Kidney (tissue), 14 donors: Measurements from ENCODE around the gene AKT3. TPM values are rescaled to one million over a fixed set of nuclear protein-coding genes. Genes with fewer than 3 reads are reported as not detected.

Source experiments
- DNase-seq, 5 donors: peaks; one replicate each; pipeline ENCODE4 v3.0.0-alpha.2; 2013 to 2020
- FAIRE-seq: peaks from 2 replicates; lab custom pipeline; 2012; peaks lifted over from hg19 to GRCh38; lab: Jason Lieb, UNC
- H3K27ac ChIP-seq, 2 donors: one replicate each; pipeline ENCODE4 v1.7.0; 2013; ENCODE audit warnings: low read depth in 2 of 2, low read length in 2 of 2, inconsistent platforms in 1 of 2
- H3K27me3 ChIP-seq: one replicate; pipeline ENCODE4 v1.7.1; 2013; ENCODE audit warnings: low read length, inconsistent platforms; ENCODE audit not compliant: control insufficient read depth, insufficient read depth
- H3K36me3 ChIP-seq, 3 donors: one replicate each; pipeline versions ENCODE4 v1.7.0 to v1.7.1; 2013; ENCODE audit warnings: low read length in 3 of 3, control low read depth in 1 of 3, inconsistent platforms in 1 of 3; ENCODE audit not compliant: insufficient read depth in 3 of 3, control insufficient read depth in 2 of 3
- H3K4me1 ChIP-seq, 3 donors: one replicate each; pipeline versions ENCODE4 v1.7.0 to v1.7.1; 2013; ENCODE audit warnings: low read length in 3 of 3, inconsistent platforms in 1 of 3, low read depth in 1 of 3; ENCODE audit not compliant: control insufficient read depth in 2 of 3, insufficient read depth in 2 of 3
- H3K4me3 ChIP-seq, 3 donors: one replicate each; pipeline versions ENCODE4 v1.7.0 to v1.8.1; 2013; ENCODE audit warnings: low read length in 3 of 3, control low read depth in 1 of 3, inconsistent platforms in 1 of 3
- H3K9ac ChIP-seq, 3 donors: one replicate each; pipeline versions ENCODE4 v1.7.0 to v1.7.1; 2013; ENCODE audit warnings: low read length in 3 of 3, control low read depth in 1 of 3, inconsistent platforms in 1 of 3
- H3K9me3 ChIP-seq, 3 donors: one replicate each; pipeline versions ENCODE4 v1.7.0 to v1.7.1; 2013; ENCODE audit warnings: low read length in 3 of 3, control low read depth in 1 of 3, inconsistent platforms in 1 of 3; ENCODE audit not compliant: control insufficient read depth in 2 of 3, insufficient read depth in 1 of 3
- CTCF ChIP-seq: IDR thresholded peaks from 3 replicates; pipeline ENCODE4 v1.5.1; 2012; ENCODE audit warnings: mild to moderate bottlenecking, moderate library complexity, borderline replicate concordance; ENCODE audit not compliant: insufficient read depth; ENCODE audit errors: extremely low read depth
- intact Hi-C: fragments of 100-400 bp; cut with DNase I; formaldehyde crosslinking; loops from one replicate; pipeline ENCODE4 v1.11.1; 2022
- polyA plus RNA-seq: library from polyadenylated mRNA; stranded (reverse); fragments of 350-450 nt; fragmentation: Illumina TruSeq; extraction: RNeasy Lipid Tissue Mini Kit (QIAGEN cat#74804); gene quantifications from one replicate; pipeline ENCODE4 v1.2.3, GENCODE V29; 2014; ENCODE audit warnings: low read depth, low replicate concordance; ENCODE audit not compliant: insufficient read depth
- total RNA-seq: library from RNA; stranded (reverse); fragmentation: NEBNext Ultra II Directional; extraction: Animal tissue kit (Norgen Biotek cat#: 25700); gene quantifications from one replicate; pipeline ENCODE4 v1.2.1, GENCODE V29; 2021
- donor health status: control.
- donor health status: control.
- donor health status: control.
- donor health status: control.
- donor health status: control.
- donor health status: DM: yes; HTN: yes; CAD: no.
- donor health status: Normal renal cell carcinoma (clear cell type).

AKT3 gene
- total and polyA plus RNA-seq, 2 donors from 2014 or later, result 9.5 to 81.6 TPM

- no peak for FAIRE-seq
- Histone ChIP-seq H3K9me3 (no peaks in the 10 kb centered on the region), H3K4me3 (no peak overlapping the region), H3K4me1 (peaks cover 0 to 3% (median 0%) of the 10 kb centered on the region in 3 donors), H3K36me3 (no peaks in the 10 kb centered on the region), H3K27ac (no peak overlapping the region), H3K27me3 (no peaks in the 10 kb centered on the region), H3K9ac (no peak overlapping the region)
- DNase-seq, result no peak
- intact Hi-C loops, result no loop called here
- TF ChIP-seq CTCF, result no peak
Measured at GRCh38 chr1:243477731-243478290, 372.2 kb downstream of the AKT3 start.

GRCh38 chr1:243475966-243476365 is 374.1 kb downstream of the AKT3 start:
- Histone ChIP-seq H3K36me3 (no peaks in the 10 kb centered on the region), H3K4me1 (no peaks in the 10 kb centered on the region), H3K4me3 (no peak overlapping the region), H3K9me3 (no peaks in the 10 kb centered on the region), H3K27me3 (no peaks in the 10 kb centered on the region), H3K9ac (no peak overlapping the region), H3K27ac (no peak overlapping the region)
- DNase-seq (peak in 4 of 5 donors; percentile 59 to 74 (median 62)), FAIRE-seq (no peak)
- TF ChIP-seq CTCF, result no peak
- intact Hi-C loops, result no loop called here

- H3K27me3 ChIP-seq, result no peaks in the 10 kb centered on the region
- no peak for FAIRE-seq
- no peak for TF ChIP-seq CTCF
- no peak overlapping the region for H3K9ac ChIP-seq
- no peak for DNase-seq
- no peak overlapping the region for H3K4me3 ChIP-seq
- no peaks in the 10 kb centered on the region for H3K36me3 ChIP-seq
- H3K9me3 ChIP-seq, result no peaks in the 10 kb centered on the region
- no peaks in the 10 kb centered on the region for H3K4me1 ChIP-seq
- intact Hi-C loops, result no loop called here
- no peak overlapping the region for H3K27ac ChIP-seq
Measured at GRCh38 chr1:243474906-243475305, 375.1 kb downstream of the AKT3 start.
